SK-MEL-5 (cell line): Measurements from ENCODE around the gene LAMA4. TPM values are rescaled to one million over a fixed set of nuclear protein-coding genes. Genes with fewer than 3 reads are reported as not detected.
"Not testable (repeated sequence)": the region's sequence is repeated elsewhere in the genome, so short reads cannot be mapped to it uniquely, and the experiment has no call there.

Experiments
- DNase-seq: peaks from one replicate; pipeline ENCODE4 v3.0.0-alpha.2; 2016; ENCODE audit warnings: low read depth, low spot score
- in situ Hi-C: cut with HindIII; loops from 2 replicates; pipeline ENCODE4 v1.10.0; 2016; ENCODE audit warnings: low sequenced_read_pairs, high pct_unique_total_duplicates, low pct_unique_long_range_greater_than_20kb
- total RNA-seq: library from RNA; depleted of rRNA; stranded (reverse); fragments of >200 nt; shearing (Covaris generic); gene quantifications from 2 replicates; pipeline ENCODE4 v1.2.3, GENCODE V29; 2014

Gene LAMA4
- total RNA-seq, 1 experiment from 2014 or later = 48.9 TPM

DNA sequence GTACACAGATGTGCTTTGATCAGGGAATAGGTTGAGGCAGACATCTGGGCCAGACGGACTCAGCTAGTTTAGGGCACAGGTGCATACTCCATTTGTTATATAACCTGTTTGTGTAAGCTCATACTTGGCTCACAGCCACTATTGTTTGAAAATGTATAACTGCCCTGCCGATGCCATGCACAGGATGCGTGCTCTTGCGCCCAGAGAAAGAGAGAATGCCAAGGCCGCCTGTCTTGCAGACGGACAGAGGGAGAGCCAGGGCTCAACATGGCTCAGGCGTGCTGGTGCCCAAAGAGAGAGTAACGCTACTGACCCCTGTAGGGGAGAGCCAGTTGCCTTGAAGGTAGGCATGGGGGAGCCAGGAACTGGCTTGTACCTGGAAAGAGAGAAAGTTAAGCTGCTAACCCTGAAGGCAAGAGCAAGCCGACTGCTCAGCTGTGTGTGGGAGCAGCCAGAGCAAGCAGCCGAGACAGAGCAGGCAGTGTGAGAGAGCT is 109.2 kb downstream of the LAMA4 start:
- in situ Hi-C loops = no loop called here

DNA sequence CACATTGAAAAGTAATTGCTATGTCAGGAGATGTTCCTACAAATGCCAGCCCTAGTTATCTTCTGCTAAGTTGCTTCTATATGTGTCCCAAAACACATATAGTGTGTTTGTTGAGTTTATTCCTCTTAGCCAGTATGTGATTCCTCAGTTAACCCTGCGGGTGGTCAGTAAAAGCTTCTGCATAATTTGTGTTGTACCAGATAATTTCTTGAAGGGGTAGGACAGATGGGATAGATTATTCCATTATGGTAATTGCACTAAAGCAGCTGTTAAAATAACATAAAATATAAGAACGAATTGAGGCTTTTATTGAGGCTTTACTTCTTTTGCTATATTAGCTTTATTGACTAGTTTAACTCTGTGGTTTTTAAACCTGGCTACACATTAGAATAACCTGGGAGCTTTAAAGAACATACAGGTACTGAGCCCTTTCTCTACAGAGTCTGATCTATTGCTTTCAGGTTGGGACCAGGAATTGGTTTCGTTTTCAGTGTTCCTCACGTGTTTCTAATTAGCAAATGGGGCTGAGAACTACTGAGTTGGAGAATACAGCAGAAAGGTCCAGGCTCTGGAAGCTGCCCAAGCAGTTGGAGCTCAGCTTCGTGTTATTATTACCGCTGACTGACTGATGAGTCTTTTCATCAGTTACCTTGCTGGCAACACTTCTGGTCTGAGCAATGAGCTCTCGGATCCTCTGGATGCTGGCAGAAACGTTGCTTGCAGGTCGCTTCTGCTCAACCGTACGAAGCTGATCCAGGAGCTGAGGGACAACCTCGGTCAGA is 110.0 kb downstream of the LAMA4 start:
- no peak for DNase-seq
- in situ Hi-C loops = no loop called here

More for the DNA sequence above, 109.2 kb downstream of the LAMA4 start:
- DNase-seq = no peak

DNA sequence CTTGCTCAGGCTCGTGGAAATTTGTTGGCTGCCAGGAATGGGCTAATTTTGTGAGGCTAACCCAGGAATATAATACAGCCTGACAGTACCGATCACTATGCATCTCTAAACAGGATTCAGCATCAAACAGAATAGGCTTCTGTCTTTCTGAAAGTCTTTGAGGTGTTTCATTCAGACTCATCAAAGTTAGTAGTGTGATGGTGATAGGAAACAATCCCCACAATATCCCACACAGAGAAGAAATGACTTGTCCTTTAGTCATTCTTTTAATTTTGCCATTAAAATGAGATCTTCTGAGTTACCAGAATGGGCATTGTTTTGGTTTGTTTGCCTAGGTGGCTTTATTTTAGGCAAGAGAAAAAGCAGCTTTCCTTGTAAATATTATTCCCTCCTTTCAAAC is 112.7 kb downstream of the LAMA4 start:
- in situ Hi-C loops = no loop called here
- DNase-seq = no peak

DNA sequence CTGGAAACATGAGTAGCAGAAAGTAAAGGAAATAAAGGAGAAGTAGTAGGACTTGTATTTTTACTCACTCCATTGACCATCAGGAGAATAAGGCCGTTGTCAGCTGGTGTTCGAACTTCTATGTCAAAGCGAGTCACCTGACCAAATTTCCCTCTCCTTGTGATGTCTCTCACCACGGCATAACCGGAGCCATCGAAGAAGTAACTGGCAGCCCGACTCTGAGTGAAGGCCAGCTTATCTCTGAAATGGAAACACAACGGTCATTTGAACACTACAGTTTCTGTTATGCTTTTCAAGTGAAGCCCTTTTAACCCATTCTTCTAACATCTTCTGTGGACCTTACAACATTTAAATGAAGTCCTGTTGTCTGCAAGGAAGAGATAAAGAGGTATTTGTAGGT is 115.3 kb downstream of the LAMA4 start:
- in situ Hi-C loops = no loop called here
- peak; percentile 57 for DNase-seq

DNA sequence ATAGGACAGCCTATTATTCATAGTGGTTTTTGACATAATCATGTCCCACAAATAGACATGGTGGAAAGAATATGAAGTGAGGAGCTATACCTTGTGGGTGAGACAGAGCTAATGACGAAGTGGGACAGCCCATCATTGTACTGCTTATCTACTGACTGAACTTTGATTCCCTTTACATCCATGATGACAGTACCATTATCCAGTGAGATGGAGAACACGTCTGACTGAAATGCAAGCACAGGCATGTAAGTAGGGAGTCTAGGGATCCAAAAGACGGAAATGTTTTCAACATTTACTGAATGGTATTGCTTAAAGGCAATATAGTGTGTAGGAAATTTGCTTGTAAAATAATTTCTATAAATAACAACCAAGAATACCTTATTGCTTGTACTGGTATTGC is 123.5 kb downstream of the LAMA4 start:
- no peak for DNase-seq
- in situ Hi-C loops = no loop called here

DNA sequence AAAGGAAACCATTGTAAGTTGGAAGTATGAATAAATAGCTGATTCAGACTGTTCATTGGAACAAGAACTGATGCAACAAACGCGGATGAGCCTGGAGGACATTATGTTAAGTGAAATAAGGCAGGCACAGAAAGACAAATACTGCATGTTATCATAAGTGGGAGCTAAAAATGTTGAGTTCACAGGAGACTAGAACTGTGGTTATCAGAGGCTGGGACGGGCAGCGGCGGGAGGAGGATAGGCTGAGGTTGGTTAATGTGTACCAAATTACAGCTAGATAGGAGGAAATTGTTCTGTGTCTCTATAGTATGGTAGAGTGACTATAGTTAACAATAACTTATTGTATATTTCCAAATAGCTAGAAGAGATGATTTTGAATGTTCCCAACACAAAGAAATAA is 126.2 kb downstream of the LAMA4 start:
- DNase-seq = no peak
- in situ Hi-C loops = no loop called here

DNA sequence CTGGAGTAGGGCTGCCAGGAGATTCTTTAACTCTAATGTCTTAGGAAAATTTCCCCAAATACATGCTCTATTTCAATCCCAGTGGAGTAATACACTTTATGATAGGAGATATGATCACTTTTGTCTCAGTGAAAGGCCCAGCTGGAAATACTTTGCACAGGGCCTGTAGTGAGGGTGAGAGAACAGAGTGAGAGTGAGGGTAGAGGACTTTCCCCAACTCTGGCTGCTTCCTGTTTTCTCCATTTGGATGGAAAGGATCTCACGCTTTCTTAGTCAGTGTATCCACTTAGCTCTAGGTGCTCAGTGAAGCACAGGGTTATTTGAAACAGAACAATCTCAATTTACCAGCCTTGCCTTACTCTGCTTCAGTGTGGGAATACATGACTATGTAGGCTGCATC is 130.4 kb downstream of the LAMA4 start:
- no peak for DNase-seq
- in situ Hi-C loops = no loop called here

DNA sequence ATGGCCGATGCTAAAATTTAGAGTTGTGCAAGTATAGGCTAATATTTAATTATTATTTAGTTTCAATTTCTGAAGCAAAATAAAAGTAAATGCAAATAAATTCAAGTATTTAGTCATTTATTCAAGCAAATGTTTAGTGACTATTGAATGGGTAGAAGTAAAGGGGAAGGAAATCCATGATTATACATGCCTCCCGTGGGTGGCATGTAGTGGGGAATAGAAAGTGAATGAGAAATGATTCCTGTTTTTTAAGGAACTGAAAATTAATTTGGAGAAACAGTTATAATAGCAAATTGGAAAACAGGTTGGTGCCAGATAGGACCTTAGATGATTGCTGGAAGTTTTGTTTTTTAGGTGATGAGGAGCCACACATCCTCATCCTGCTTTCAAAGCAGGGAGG is 131.6 kb downstream of the LAMA4 start:
- in situ Hi-C loops = no loop called here

DNA sequence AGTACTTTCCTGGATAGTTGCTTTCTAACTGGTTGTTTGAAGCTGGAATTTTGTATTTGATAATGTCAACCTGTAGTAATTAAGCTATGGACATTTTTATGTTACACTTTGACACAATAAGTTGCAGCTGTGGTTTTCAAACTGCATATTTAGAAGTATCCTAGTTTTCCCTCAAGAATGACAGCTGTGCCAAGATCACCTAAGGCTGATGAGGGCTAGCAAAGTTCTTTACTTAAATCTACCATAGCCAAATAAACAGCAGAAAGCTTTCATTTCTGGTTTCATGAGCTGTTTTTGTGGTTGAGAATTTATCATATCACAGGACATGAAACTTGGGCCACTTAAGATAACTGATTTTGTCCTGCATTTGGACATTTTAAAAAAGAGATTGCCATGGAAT is 136.3 kb downstream of the LAMA4 start:
- DNase-seq = no peak
- in situ Hi-C loops = no loop called here

More for the DNA sequence above, 131.6 kb downstream of the LAMA4 start:
- no peak for DNase-seq

DNA sequence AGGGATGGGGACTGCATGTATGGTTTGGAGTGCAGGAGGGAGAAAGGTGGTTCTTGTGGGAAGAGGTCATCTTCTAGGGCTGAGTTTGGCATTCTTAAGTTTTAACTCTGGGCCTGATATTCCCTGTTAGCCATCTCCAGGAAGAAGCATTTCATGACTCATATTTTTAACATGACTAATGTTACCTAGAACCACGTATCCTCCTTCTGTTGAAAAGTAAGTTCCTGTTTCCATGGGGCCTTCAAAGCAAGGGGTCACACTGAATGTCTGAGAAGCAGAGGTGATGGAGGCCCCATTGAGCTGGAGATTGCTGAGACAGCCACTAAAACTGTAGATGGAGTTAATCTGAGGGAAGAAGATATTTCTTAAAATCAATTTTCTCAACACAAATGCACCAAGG is 136.8 kb downstream of the LAMA4 start:
- in situ Hi-C loops = no loop called here
- DNase-seq = no peak

DNA sequence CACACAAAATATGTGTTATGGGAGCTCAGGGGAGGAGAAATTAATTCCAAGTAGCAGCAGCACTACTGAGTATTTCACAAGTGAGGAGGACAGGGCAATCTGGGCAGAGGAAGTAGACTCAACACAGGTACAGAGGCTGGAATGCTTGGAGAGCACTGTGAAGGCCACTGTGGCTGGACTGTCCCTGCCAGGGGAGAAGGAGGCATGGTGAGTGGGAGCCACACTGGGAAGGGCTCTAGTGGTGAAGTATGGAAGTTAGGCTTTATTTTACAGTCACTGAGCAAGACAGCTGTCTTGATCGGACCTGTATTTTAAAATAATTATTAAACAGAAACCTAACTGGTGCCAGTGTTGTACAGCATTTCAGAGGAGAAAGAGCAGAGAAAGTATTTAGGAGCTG is 138.1 kb downstream of the LAMA4 start:
- peak; percentile 5 for DNase-seq
- in situ Hi-C loops = no loop called here

DNA sequence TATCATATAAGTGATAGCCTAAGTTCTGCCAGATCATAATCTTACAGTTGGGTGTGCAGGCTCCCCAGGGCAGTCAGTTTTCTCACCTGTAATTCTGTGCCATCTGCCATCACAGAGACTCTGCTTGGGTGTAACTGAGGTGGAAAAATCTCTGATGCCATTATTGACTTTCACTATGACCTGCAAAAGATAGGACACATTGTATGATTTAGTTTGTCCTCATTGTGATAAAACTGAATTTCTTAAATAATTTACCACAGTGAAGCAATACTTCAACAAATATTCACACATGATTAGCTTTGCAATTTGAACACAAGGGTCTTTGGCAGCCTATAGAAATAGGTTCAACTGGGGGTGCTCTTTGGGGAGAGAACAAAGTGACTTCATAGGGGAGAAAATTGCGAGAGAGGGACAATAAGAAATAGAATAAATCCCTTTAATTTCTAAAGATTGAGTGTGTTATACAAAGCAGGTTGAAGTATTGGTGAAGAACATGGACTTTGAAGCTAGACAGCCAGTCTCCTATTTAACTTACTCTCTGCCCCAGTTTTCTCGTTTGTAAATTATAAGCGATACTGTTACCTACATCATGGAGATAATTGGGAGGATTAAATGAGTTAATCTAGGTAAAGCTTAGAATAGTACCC is 139.7 kb downstream of the LAMA4 start:
- no peak for DNase-seq
- in situ Hi-C loops = no loop called here

DNA sequence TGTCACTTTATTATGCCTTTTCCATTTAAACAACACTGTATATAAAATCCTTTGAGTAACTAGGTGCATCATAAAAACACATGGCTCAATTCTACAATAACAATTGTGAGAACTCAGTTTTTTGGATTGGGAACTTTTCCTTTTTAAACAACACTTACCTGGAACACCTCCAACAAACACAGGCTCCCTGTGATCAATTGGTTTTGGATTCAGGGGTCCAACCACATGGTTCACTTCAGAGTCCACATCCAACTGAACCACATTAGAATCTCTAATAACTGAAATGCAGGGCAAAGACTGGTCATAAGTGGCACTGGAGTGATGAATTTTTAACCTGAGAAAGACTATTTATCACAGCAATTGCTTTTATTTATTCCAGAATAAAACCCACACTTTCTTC is 140.4 kb downstream of the LAMA4 start:
- in situ Hi-C loops = no loop called here
- no peak for DNase-seq

DNA sequence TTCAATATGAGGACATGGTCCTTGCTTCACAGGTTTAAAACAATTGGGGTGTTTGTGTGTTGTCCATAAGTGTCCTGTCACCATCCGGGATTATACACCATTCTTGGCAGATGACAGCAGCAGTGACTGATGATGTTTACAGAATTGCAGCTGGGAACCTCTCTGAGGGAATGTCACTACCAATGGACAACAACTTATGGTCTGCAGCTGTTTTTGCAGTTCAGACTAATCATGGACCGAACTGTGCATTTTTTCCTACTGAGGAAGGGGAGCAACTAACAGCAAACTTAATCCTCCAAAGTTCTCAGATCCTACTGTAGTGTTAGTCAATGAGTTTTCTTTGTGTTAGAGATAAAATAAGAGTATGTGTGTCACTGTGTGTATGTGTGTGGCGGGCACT is 140.9 kb downstream of the LAMA4 start:
- in situ Hi-C loops = no loop called here
- no peak for DNase-seq

DNA sequence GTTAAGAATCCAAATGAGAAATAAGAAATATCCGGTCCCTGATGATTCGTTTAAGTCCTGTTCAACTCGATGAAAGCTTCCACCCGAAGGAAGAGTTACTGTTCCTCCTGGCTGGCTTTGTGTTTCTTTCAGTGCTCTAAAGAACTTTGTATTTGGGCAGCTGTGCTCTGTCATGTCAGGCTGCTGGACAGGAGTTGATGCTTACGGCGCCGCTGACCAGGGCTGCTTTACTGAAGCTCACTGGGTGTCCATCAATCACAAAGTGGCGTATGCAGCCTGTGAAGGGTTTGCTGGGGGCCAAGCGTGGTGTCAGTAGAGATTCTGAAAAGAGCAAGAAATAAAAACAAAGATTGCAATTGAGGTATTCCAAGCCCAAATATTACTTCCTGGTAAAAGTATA is 145.1 kb downstream of the LAMA4 start:
- in situ Hi-C loops = no loop called here
- DNase-seq = no peak

DNA sequence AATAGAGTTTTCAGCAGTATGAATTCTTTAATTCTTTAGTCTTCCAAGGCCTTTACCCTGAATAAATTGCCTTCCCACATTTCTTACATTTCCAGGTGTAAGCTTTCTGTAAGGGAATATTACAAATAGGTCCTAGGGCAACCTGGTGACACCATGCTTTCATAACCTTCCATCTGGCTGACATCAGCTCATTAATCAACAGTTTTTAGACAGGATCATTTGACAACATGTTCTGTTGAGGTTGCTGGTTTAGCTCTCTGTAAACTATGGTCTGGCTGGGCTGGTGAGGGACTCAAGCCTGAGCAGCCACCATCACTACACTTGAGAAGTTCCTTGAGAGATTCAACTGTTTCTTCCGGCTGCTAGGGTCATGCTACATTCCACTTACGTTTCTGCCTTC is 147.8 kb downstream of the LAMA4 start:
- in situ Hi-C loops = no loop called here
- no peak for DNase-seq

DNA sequence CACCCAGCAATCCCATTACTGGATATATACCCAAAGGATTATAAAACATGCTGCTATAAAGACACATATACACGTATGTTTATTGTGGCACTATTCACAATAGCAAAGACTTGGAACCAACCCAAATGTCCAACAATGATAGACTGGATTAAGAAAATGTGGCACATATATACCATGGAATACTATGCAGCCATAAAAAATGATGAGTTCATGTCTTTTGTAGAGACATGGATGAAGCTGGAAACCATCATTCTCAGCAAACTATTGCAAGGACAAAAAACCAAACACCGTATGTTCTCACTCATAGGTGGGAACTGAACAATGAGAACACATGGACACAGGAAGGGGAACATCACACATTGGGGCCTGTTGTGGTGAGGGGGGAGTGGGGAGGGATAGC is 148.3 kb downstream of the LAMA4 start:
- in situ Hi-C loops, DNase-seq: not testable (repeated sequence)

DNA sequence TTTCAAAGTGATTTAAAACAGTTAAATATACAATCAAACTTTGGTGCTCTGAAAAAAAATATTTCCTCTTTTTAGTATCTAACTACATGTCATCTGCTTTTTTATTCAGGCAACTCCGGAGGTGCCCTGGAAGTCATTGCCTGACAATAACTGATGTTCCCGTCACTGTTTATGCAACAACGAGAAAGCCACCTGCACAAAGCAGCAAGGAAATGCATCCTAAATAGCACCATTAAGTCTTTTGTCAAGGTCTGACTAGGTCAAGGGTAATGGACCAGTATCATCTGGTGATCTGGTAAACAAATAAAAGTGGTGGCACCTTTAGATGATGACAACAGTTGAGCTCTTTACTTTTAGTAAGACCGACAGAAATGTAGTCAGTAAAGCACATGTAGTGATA is 153.8 kb downstream of the LAMA4 start:
- in situ Hi-C loops = no loop called here
- DNase-seq = no peak

DNA sequence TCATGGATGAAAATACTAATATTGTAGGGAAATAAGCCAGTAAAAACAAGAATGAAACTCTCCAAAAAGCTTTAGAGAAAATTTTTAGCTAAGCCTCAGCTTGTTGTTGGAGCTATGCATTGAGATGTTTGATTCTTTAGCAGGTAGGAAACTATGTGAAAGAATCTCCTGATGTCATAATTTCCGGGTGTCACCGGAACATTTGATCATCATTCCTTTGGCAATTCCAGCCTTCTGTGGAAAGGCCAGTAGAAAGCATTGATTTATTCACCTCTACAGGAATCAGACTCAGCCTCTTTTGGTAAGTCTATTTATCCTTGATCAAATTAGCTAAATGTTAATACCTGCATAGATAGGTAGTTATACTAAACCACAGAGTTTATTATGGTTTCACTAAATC is 157.5 kb downstream of the LAMA4 start:
- no peak for DNase-seq
- in situ Hi-C loops = no loop called here
